Spinal cord (tissue), 10 donors: ENCODE measurements around the gene MTMR11. TPM values are rescaled to one million over a fixed set of nuclear protein-coding genes. Genes with fewer than 3 reads are reported as not detected.
"Not testable (repeated sequence)": the region's sequence is repeated elsewhere in the genome, so short reads cannot be mapped to it uniquely, and the experiment has no call there.

Source experiments
- DNase-seq, 6 donors: peaks; one replicate each; pipeline versions ENCODE4 v3.0.0 to v3.0.0-alpha.2; 2013 to 2015; ENCODE audit warnings: low spot score in 6 of 6, low read depth in 4 of 6
- H3K27ac ChIP-seq: one replicate; pipeline ENCODE4 v1.5.1; 2013; ENCODE audit warnings: low read depth, low read length, control low read depth
- H3K27me3 ChIP-seq: one replicate; pipeline ENCODE4 v1.6.1; 2013; ENCODE audit warnings: low read length; ENCODE audit not compliant: control insufficient read depth, insufficient read depth
- H3K36me3 ChIP-seq: one replicate; pipeline ENCODE4 v1.6.1; 2013; ENCODE audit warnings: low read length; ENCODE audit not compliant: control insufficient read depth, insufficient read depth
- H3K4me1 ChIP-seq: one replicate; pipeline ENCODE4 v1.6.1; 2013; ENCODE audit warnings: low read length; ENCODE audit not compliant: control insufficient read depth, insufficient read depth
- H3K4me3 ChIP-seq: one replicate; pipeline ENCODE4 v1.5.1; 2013; ENCODE audit warnings: low read depth, low read length, control low read depth
- H3K9me3 ChIP-seq: one replicate; pipeline ENCODE4 v1.6.1; 2013; ENCODE audit warnings: low read length; ENCODE audit not compliant: control insufficient read depth, insufficient read depth
- WGBS: methylation state at CpG from one replicate; pipeline ENCODE4 v1.1.5; 2013; ENCODE audit warnings: missing lambda C conversion rate; ENCODE audit not compliant: insufficient coverage; 5-methylcytosine and 5-hydroxymethylcytosine counted together
- polyA plus RNA-seq, 2 donors: library from polyadenylated mRNA; unstranded; fragments of 120-200 nt; gene quantifications; one replicate each; pipeline ENCODE4 v1.2.1, GENCODE V29; 2013; ENCODE audit not compliant: insufficient read length in 2 of 2
- total RNA-seq, 2 donors: library from RNA; depleted of rRNA in 1 of 2; stranded (reverse); fragments of 120-200 nt in 1 of 2; fragments of >200 nt in 1 of 2; gene quantifications; one replicate each; pipeline versions ENCODE4 v1.2.3 to v1.2.4, GENCODE V29; 2013 to 2014
- donor health status: healthy.

MTMR11 gene
- total and polyA plus RNA-seq, 4 donors: 6.3 to 20.8 (median 13.6) TPM

- H3K4me3 ChIP-seq: no peak overlapping the region
- no CpG with 5 or more reads among the region's 1 CpG for WGBS
Measured at GRCh38 chr1:149966405-149966804, 29.7 kb upstream of the MTMR11 start.

DNA sequence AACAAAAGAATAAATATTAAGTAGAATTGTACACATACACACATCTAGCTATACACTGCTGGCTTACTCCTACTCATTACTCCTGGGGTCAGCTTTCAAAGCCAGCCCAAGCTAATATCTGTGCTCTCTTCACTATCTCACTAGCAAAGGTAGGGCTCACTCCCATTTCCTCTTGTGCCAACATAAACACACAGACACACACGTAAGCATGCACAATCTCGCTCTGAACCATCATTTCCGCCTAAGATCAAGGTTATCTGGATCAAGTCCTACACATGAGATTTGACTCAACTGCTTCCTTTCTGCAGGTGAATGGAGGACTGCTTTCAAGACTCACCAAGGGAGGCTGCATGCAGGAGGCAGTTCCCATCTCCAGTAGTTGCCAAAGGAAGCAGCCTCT is 28.8 kb upstream of the MTMR11 start:
- Histone ChIP-seq H3K27ac (no peak overlapping the region), H3K9me3 (no peaks in the 10 kb centered on the region), H3K36me3 (peaks cover 27% of the 10 kb centered on the region), H3K27me3 (no peaks in the 10 kb centered on the region), H3K4me3 (no peak overlapping the region), H3K4me1 (no peaks in the 10 kb centered on the region)
- no peak for DNase-seq
- WGBS: 100% methylated on average over 3 of the region's 3 CpGs

More at GRCh38 chr1:149966405-149966804, 29.7 kb upstream of the MTMR11 start:
- DNase-seq: no peak
- Histone ChIP-seq H3K27me3 (no peaks in the 10 kb centered on the region), H3K4me1 (no peaks in the 10 kb centered on the region), H3K9me3 (no peaks in the 10 kb centered on the region), H3K36me3 (peaks cover 33% of the 10 kb centered on the region), H3K27ac (no peak overlapping the region)

DNA sequence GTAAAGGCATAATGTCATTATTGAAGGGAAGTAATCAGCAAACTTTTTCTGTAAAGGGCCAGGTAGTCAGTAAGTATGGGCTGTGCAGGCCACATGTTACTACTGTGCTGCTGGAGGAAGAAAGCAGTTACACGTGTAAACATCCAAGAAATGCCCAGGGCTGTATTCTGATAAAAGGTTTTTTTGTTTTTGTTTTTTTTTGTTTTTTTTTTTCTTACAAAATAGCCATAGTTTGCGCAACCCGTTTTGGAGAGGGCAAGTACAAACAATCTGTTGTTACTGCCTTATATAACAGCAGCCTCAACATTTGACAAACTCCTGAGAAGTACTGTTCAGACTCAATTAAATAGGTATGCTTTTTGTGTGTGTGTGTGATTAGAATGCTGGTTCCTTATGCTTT is 26.7 kb upstream of the MTMR11 start:
- no peak for DNase-seq
- no peak overlapping the region for H3K4me3 ChIP-seq
- WGBS: 75% methylated on average over 1 of the region's 3 CpGs
- no peaks in the 10 kb centered on the region for H3K4me1 ChIP-seq
- no peaks in the 10 kb centered on the region for H3K9me3 ChIP-seq
- H3K27ac ChIP-seq: no peak overlapping the region
- no peaks in the 10 kb centered on the region for H3K27me3 ChIP-seq
- peaks cover 33% of the 10 kb centered on the region for H3K36me3 ChIP-seq

DNA sequence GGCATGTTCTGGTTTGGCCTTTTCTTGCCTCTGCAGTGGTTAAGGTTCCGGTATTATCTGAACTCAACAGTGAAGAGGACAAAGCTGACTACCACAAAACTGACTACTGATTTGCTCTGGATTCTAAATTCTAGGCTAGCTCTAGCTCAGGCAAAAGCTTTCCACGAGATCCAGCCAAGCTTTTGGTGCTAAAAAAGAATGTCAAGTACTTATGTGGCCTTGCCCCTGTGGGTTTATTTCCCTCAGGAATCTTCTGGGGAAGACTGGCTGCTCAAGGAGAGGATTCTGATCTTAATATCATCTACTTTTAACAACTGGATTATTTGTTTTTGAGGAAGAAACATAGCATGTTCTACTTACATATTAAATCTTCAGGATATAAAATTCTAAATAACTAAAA is 26.1 kb upstream of the MTMR11 start:
- peaks cover under 1% of the 10 kb centered on the region for H3K9me3 ChIP-seq
- no peak for DNase-seq
- H3K27me3 ChIP-seq: no peaks in the 10 kb centered on the region
- WGBS: 60% methylated on average over 1 of the region's 2 CpGs
- H3K36me3 ChIP-seq: peaks cover 39% of the 10 kb centered on the region
- H3K27ac ChIP-seq: no peak overlapping the region
- no peak overlapping the region for H3K4me3 ChIP-seq
- H3K4me1 ChIP-seq: no peaks in the 10 kb centered on the region

- H3K36me3 ChIP-seq: peaks cover 43% of the 10 kb centered on the region
- peaks cover 2% of the 10 kb centered on the region for H3K9me3 ChIP-seq
- H3K27me3 ChIP-seq: no peaks in the 10 kb centered on the region
- H3K4me3 ChIP-seq: no peak overlapping the region
- DNase-seq: peak in 5 of 6 donors; percentile 51 to 94 (median 64)
- no peak overlapping the region for H3K27ac ChIP-seq
- H3K4me1 ChIP-seq: no peaks in the 10 kb centered on the region
- WGBS: no CpG with 5 or more reads among the region's 3 CpGs
Measured at GRCh38 chr1:149962039-149962647, 25.5 kb upstream of the MTMR11 start.

DNA sequence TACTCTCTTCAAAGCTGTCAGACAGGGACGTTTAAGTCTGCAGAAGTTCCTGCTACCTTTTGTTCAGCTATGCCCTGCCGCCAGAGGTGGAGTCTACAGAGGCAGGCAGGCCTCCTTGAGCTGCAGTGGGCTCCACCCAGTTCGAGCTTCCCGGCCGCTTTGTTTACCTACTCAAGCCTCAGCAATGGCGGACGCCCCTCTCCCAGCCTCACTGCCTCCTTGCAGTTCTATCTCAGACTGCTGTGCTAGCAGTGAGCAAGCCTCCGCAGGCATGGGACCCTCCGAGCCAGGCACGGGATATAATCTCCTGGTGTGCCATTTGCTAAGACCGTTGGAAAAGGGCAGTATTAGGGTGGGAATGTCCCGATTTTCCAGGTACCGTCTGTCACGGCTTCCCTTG is 20.9 kb upstream of the MTMR11 start:
- not testable (repeated sequence) for DNase-seq, H3K4me1 ChIP-seq, H3K9me3 ChIP-seq, H3K27ac ChIP-seq, H3K4me3 ChIP-seq, H3K27me3 ChIP-seq
- 100% methylated on average over 5 of the region's 14 CpGs for WGBS
- H3K36me3 ChIP-seq: peaks cover 22% of the 10 kb centered on the region

- no peak overlapping the region for H3K27ac ChIP-seq
- H3K4me3 ChIP-seq: no peak overlapping the region
- H3K27me3 ChIP-seq: no peaks in the 10 kb centered on the region
- no CpG with 5 or more reads among the region's 6 CpGs for WGBS
- H3K9me3 ChIP-seq: no peaks in the 10 kb centered on the region
- H3K4me1 ChIP-seq: no peaks in the 10 kb centered on the region
- H3K36me3 ChIP-seq: peaks cover 26% of the 10 kb centered on the region
- DNase-seq: no peak
Measured at GRCh38 chr1:149949911-149950310, 13.2 kb upstream of the MTMR11 start.

- H3K36me3 ChIP-seq: peaks cover 42% of the 10 kb centered on the region
- H3K27me3 ChIP-seq: no peaks in the 10 kb centered on the region
- 93% methylated on average over 3 of the region's 4 CpGs for WGBS
- no peak overlapping the region for H3K27ac ChIP-seq
- H3K9me3 ChIP-seq: no peaks in the 10 kb centered on the region
- DNase-seq: no peak
- no peaks in the 10 kb centered on the region for H3K4me1 ChIP-seq
- no peak overlapping the region for H3K4me3 ChIP-seq
Measured at GRCh38 chr1:149945206-149945605, 8.5 kb upstream of the MTMR11 start.

DNA sequence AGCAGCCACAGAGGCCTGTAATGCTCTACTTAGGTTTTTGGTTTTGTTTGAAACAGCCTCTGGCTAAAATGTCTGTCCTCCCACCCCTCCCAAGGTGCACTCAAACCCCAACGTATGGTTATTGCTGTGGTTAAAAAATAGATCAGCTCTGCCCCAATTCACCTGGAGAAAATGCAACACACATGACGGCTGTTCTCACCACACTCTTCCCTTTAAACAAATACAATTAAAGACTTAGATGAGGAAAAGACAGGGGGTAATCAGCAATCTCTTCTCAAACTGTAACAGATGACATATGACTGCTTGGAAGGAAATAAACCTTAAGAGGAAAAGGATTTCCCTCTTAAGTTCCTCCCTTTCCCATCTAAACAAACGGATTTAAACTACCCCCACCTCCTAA is 6.2 kb upstream of the MTMR11 start:
- no peak overlapping the region for H3K27ac ChIP-seq
- H3K4me3 ChIP-seq: no peak overlapping the region
- H3K9me3 ChIP-seq: no peaks in the 10 kb centered on the region
- peaks cover 30% of the 10 kb centered on the region for H3K36me3 ChIP-seq
- 36% methylated on average over 1 of the region's 3 CpGs for WGBS
- no peaks in the 10 kb centered on the region for H3K27me3 ChIP-seq
- peaks cover under 1% of the 10 kb centered on the region for H3K4me1 ChIP-seq
- DNase-seq: no peak

GRCh38 chr1:149942207-149942606 is 5.5 kb upstream of the MTMR11 start:
- Histone ChIP-seq H3K27ac (no peak overlapping the region), H3K36me3 (peaks cover 27% of the 10 kb centered on the region), H3K4me1 (peaks cover 4% of the 10 kb centered on the region), H3K4me3 (no peak overlapping the region), H3K27me3 (no peaks in the 10 kb centered on the region), H3K9me3 (no peaks in the 10 kb centered on the region)
- DNase-seq: peak in 2 of 6 donors; percentile 64 to 67
- whole genome bisulfite sequencing: 86% methylated on average over 1 of the region's 5 CpGs
